OCI-LY1 (cell line): ENCODE measurements around the gene LYZL2.
"Not testable (repeated sequence)": the region's sequence is repeated elsewhere in the genome, so short reads cannot be mapped to it uniquely, and the experiment has no call there.

Experiments used
- H2AFZ ChIP-seq: fragments of 200-600 bp; sonication (generic), shearing (Covaris generic); 2 replicates; pipeline ENCODE4 v1.6.0; 2014; ENCODE audit warnings: antibody characterized with exemption, mild to moderate bottlenecking, low read length
- H3F3A ChIP-seq: fragments of 200-600 bp; sonication (generic), shearing (Covaris generic); 2 replicates; pipeline ENCODE4 v1.6.0; 2014; ENCODE audit warnings: mild to moderate bottlenecking, antibody characterized with exemption, low read length, moderate library complexity; ENCODE audit not compliant: insufficient read depth
- H3K27ac ChIP-seq: fragments of 200-600 bp; sonication (generic); 2 replicates; pipeline ENCODE4 v1.5.1; 2014; ENCODE audit warnings: low read length, mixed run types, mild to moderate bottlenecking, low read depth; ENCODE audit not compliant: poor library complexity, severe bottlenecking
- H3K27me3 ChIP-seq: fragments of 200-600 bp; sonication (generic); 2 replicates; pipeline ENCODE4 v1.6.0; 2014; ENCODE audit warnings: antibody characterized with exemption, mild to moderate bottlenecking, low read length, moderate library complexity; ENCODE audit not compliant: insufficient read depth
- H3K36me3 ChIP-seq: fragments of 200-600 bp; sonication (generic); 2 replicates; pipeline ENCODE4 v1.6.1; 2014; ENCODE audit warnings: mild to moderate bottlenecking, antibody characterized with exemption, low read length, moderate library complexity, mixed read lengths; ENCODE audit not compliant: insufficient read depth
- H3K4me1 ChIP-seq: fragments of 200-600 bp; sonication (generic); 2 replicates; pipeline ENCODE4 v1.5.1; 2014; ENCODE audit warnings: mild to moderate bottlenecking, low read length, moderate library complexity; ENCODE audit not compliant: insufficient read depth, severe bottlenecking
- H3K4me2 ChIP-seq: fragments of 200-600 bp; sonication (generic), shearing (Covaris generic); 2 replicates; pipeline ENCODE4 v1.6.1; 2014; ENCODE audit warnings: low read length
- H3K4me3 ChIP-seq: fragments of 200-600 bp; sonication (generic); 2 replicates; pipeline ENCODE4 v1.5.1; 2014; ENCODE audit warnings: low read length, low read depth, mild to moderate bottlenecking, mixed read lengths; ENCODE audit not compliant: poor library complexity, severe bottlenecking
- H3K79me2 ChIP-seq: fragments of 200-600 bp; shearing (Covaris generic); 2 replicates; pipeline ENCODE4 v1.6.1; 2016; ENCODE audit warnings: mixed run types, low read length, mixed read lengths; ENCODE audit not compliant: insufficient read depth
- H3K9ac ChIP-seq: fragments of 200-600 bp; sonication (generic), shearing (Covaris generic); 2 replicates; pipeline ENCODE4 v1.6.1; 2014; ENCODE audit warnings: mild to moderate bottlenecking, low read length, mixed read lengths
- H3K9me2 ChIP-seq: fragments of 200-600 bp; sonication (generic), shearing (Covaris generic); 2 replicates; pipeline ENCODE4 v1.6.1; 2014; ENCODE audit warnings: low read depth, mild to moderate bottlenecking, low read length, mixed read lengths
- H3K9me3 ChIP-seq: fragments of 200-600 bp; shearing (Covaris generic); 2 replicates; pipeline ENCODE4 v1.6.1; 2014; ENCODE audit warnings: low read length, mixed read lengths
- H4K20me1 ChIP-seq: fragments of 200-600 bp; sonication (generic), shearing (Covaris generic); 2 replicates; pipeline ENCODE4 v1.6.0; 2016; ENCODE audit warnings: mild to moderate bottlenecking, low read length; ENCODE audit not compliant: insufficient read depth
- CTCF ChIP-seq: fragments of 200-600 bp; sonication (generic), shearing (Covaris generic); IDR thresholded peaks from 2 replicates; pipeline ENCODE4 v1.5.1; 2017; ENCODE audit warnings: mild to moderate bottlenecking, antibody characterized with exemption, low read length, moderate library complexity, mixed read lengths
- EZH2 ChIP-seq: fragments of 200-600 bp; sonication (generic), shearing (Covaris generic); IDR thresholded peaks from 2 replicates; pipeline ENCODE4 v1.8.0; 2017; ENCODE audit warnings: borderline replicate concordance, mixed run types, mild to moderate bottlenecking, antibody characterized with exemption, low read length, moderate library complexity, mixed read lengths

LYZL2 gene

GRCh38 chr10:30629653-30630052 lies at the start of gene LYZL2:
Gene LYZL2 (minus strand): TSS chr10:30629753. CDS start chr10:30626915, 2,838 bp downstream.
- H3K27ac ChIP-seq = no peak within 1 kb of the TSS
- H3K4me1 ChIP-seq = no peaks in the 10 kb centered on the region
- TF ChIP-seq CTCF (no peak), EZH2 (no peak)
- H2AFZ ChIP-seq = no peak within 1 kb of the TSS
- H3K36me3 ChIP-seq = no peaks in the 10 kb centered on the region
- H3K4me3 ChIP-seq = no peak within 1 kb of the TSS
- H3K4me2 ChIP-seq = no peak within 1 kb of the TSS
- H4K20me1 ChIP-seq = no peaks in the 10 kb centered on the region
- H3K27me3 ChIP-seq = no peaks in the 10 kb centered on the region
- no peaks in the 10 kb centered on the region for H3F3A ChIP-seq
- H3K9me3 ChIP-seq = no peaks in the 10 kb centered on the region
- no peaks in the 10 kb centered on the region for H3K79me2 ChIP-seq
- H3K9ac ChIP-seq = no peak within 1 kb of the TSS
- no peaks in the 10 kb centered on the region for H3K9me2 ChIP-seq

- H3K4me1 ChIP-seq, H4K20me1 ChIP-seq, H3K9me2 ChIP-seq, H3K9me3 ChIP-seq, H3K4me3 ChIP-seq, H3K4me2 ChIP-seq, H3K36me3 ChIP-seq, H3K27me3 ChIP-seq, H3K9ac ChIP-seq, H3K27ac ChIP-seq, H3K79me2 ChIP-seq, H3F3A ChIP-seq, H2AFZ ChIP-seq: not testable (repeated sequence)
Measured at GRCh38 chr10:30677616-30678015, 48.1 kb upstream of the LYZL2 start.

- H3F3A ChIP-seq, H3K9ac ChIP-seq, H4K20me1 ChIP-seq, H3K9me2 ChIP-seq, H3K4me3 ChIP-seq, H3K4me1 ChIP-seq, H3K79me2 ChIP-seq, H3K27me3 ChIP-seq, H2AFZ ChIP-seq, H3K36me3 ChIP-seq, H3K4me2 ChIP-seq, H3K9me3 ChIP-seq, H3K27ac ChIP-seq: not testable (repeated sequence)
Measured at GRCh38 chr10:30677146-30677545, 47.6 kb upstream of the LYZL2 start.

GRCh38 chr10:30675791-30676718 lies 46.5 kb upstream of the LYZL2 start:
- H3K9me3 ChIP-seq = peaks cover 4% of the 10 kb centered on the region; the same call in 1 of the 2 replicates
- H2AFZ ChIP-seq = no peak overlapping the region
- no peak overlapping the region for H3K9ac ChIP-seq
- no peak overlapping the region for H3K4me2 ChIP-seq
- H3K4me1 ChIP-seq = no peaks in the 10 kb centered on the region
- no peaks in the 10 kb centered on the region; the same call in 1 of the 2 replicates for H3K36me3 ChIP-seq
- TF ChIP-seq EZH2 (no peak), CTCF (no peak)
- H3F3A ChIP-seq = no peaks in the 10 kb centered on the region
- H4K20me1 ChIP-seq = no peaks in the 10 kb centered on the region
- no peaks in the 10 kb centered on the region for H3K9me2 ChIP-seq
- no peak overlapping the region for H3K27ac ChIP-seq
- H3K27me3 ChIP-seq = no peaks in the 10 kb centered on the region
- H3K4me3 ChIP-seq = no peak overlapping the region
- no peaks in the 10 kb centered on the region for H3K79me2 ChIP-seq
